PFSK-1 (cell line): ENCODE results near the gene HCST.

ENCODE experiments used
- POLR2AphosphoS5 ChIP-seq: IDR thresholded peaks from 2 replicates; pipeline ENCODE4 v1.6.1; 2012; ENCODE audit warnings: low read depth, mild to moderate bottlenecking, control low read depth, low read length, moderate library complexity
- TF ChIP-seq, protein P1 (sequence below), 2 experiments: IDR thresholded peaks; 2 replicates each; pipeline versions ENCODE4 v1.6.1 to v1.8.0; 2011 to 2012; ENCODE audit warnings: low read depth in 2 of 2, low read length in 2 of 2, control low read depth in 1 of 2, inconsistent platforms in 1 of 2, mild to moderate bottlenecking in 1 of 2, moderate library complexity in 1 of 2; ENCODE audit not compliant: insufficient read depth in 1 of 2

DNA sequence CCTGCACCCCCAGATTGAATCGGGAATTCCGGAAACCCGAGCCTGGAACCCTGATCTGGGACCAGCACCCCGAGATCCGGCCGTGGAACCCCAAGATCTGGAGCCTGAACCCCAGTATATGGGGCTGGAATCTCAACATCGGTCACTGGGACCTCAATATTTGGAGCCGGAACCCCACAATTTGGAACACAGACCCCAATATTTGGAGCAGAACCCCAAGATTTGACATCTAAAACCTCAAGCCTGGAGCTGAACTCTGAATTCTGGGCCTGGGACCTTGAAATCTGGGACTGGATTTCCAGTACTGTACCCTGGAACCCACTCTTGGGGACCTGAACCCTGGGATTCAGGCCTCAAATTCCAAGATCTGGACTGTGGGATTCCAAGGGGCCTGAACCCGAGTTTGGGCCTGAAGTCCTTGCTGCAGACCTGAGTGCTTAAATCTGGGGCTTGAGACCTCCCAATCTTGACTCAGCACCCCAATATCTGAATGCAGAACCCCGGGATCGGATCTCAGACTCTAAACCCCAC is 34.5 kb downstream of the HCST start:
- TF ChIP-seq, protein P1, sequence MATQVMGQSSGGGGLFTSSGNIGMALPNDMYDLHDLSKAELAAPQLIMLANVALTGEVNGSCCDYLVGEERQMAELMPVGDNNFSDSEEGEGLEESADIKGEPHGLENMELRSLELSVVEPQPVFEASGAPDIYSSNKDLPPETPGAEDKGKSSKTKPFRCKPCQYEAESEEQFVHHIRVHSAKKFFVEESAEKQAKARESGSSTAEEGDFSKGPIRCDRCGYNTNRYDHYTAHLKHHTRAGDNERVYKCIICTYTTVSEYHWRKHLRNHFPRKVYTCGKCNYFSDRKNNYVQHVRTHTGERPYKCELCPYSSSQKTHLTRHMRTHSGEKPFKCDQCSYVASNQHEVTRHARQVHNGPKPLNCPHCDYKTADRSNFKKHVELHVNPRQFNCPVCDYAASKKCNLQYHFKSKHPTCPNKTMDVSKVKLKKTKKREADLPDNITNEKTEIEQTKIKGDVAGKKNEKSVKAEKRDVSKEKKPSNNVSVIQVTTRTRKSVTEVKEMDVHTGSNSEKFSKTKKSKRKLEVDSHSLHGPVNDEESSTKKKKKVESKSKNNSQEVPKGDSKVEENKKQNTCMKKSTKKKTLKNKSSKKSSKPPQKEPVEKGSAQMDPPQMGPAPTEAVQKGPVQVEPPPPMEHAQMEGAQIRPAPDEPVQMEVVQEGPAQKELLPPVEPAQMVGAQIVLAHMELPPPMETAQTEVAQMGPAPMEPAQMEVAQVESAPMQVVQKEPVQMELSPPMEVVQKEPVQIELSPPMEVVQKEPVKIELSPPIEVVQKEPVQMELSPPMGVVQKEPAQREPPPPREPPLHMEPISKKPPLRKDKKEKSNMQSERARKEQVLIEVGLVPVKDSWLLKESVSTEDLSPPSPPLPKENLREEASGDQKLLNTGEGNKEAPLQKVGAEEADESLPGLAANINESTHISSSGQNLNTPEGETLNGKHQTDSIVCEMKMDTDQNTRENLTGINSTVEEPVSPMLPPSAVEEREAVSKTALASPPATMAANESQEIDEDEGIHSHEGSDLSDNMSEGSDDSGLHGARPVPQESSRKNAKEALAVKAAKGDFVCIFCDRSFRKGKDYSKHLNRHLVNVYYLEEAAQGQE (IDR thresholded peaks at IDR 0.05; ENCODE audit: insufficient read depth in 1 of 2, low read depth in 2 of 2, low read length in 2 of 2): no peak
- no peak for TF ChIP-seq POLR2AphosphoS5
